ENCODE measurements around the gene BLOC1S3.

The BLOC1S3 gene

GRCh38 chr19:45217957-45218334 is 39.4 kb downstream of the BLOC1S3 start:
- no peaks in the 10 kb centered on the region for H3K79me2 ChIP-seq (ENCODE audit: insufficient read depth, low read length)

GRCh38 chr19:45218426-45218825 is 39.8 kb downstream of the BLOC1S3 start:
- Histone ChIP-seq H3K9me2 (replicated peaks; ENCODE audit: insufficient read depth, low read length) (no peaks in the 10 kb centered on the region), H3F3A (ENCODE audit: insufficient read depth) (no peaks in the 10 kb centered on the region), H4K20me1 (ENCODE audit: low read depth, low read length) (no peaks in the 10 kb centered on the region), H3K9me3 (ENCODE audit: insufficient read depth, low read length) (no peaks in the 10 kb centered on the region), H3K9ac (ENCODE audit: low read length) (no peak overlapping the region), H3K27me3 (ENCODE audit: low read length) (no peaks in the 10 kb centered on the region), H3K4me3 (ENCODE audit: insufficient read depth, low read length, poor library complexity, severe bottlenecking) (no peak overlapping the region), H3K79me2 (ENCODE audit: insufficient read depth, low read length) (no peaks in the 10 kb centered on the region), H3K36me3 (ENCODE audit: low read length) (no peaks in the 10 kb centered on the region), H3K4me2 (ENCODE audit: low read depth, low read length, poor library complexity, severe bottlenecking) (no peak overlapping the region), H2AFZ (ENCODE audit: low read depth, low read length, severe bottlenecking) (no peak overlapping the region), H3K27ac (ENCODE audit: low read depth, low read length) (no peak overlapping the region)
- TF ChIP-seq EZH2phosphoT487 (conservative IDR thresholded peaks at IDR 0.05; ENCODE audit: low read length) (no peak), CTCF (IDR thresholded peaks at IDR 0.05; ENCODE audit: insufficient read depth, low read length, poor library complexity, severe bottlenecking) (no peak)

More at GRCh38 chr19:45217957-45218334, 39.4 kb downstream of the BLOC1S3 start:
- H3K27ac ChIP-seq (ENCODE audit: low read depth, low read length), result no peak overlapping the region
- no peaks in the 10 kb centered on the region for H4K20me1 ChIP-seq (ENCODE audit: low read depth, low read length)
- no peak overlapping the region for H3K9ac ChIP-seq (ENCODE audit: low read length)
- TF ChIP-seq CTCF (IDR thresholded peaks at IDR 0.05; ENCODE audit: insufficient read depth, low read length, poor library complexity, severe bottlenecking) (no peak), EZH2phosphoT487 (conservative IDR thresholded peaks at IDR 0.05; ENCODE audit: low read length) (no peak)
- H3K36me3 ChIP-seq (ENCODE audit: low read length), result no peaks in the 10 kb centered on the region
- H3K9me3 ChIP-seq (ENCODE audit: insufficient read depth, low read length), result no peaks in the 10 kb centered on the region
- no peak overlapping the region for H2AFZ ChIP-seq (ENCODE audit: low read depth, low read length, severe bottlenecking)
- H3K27me3 ChIP-seq (ENCODE audit: low read length), result no peaks in the 10 kb centered on the region
- H3K4me3 ChIP-seq (ENCODE audit: insufficient read depth, low read length, poor library complexity, severe bottlenecking), result no peak overlapping the region
- H3K9me2 ChIP-seq (replicated peaks; ENCODE audit: insufficient read depth, low read length), result no peaks in the 10 kb centered on the region
- no peak overlapping the region for H3K4me2 ChIP-seq (ENCODE audit: low read depth, low read length, poor library complexity, severe bottlenecking)
- H3F3A ChIP-seq (ENCODE audit: insufficient read depth), result no peaks in the 10 kb centered on the region

GRCh38 chr19:45218911-45219743 is 40.5 kb downstream of the BLOC1S3 start:
- Histone ChIP-seq H4K20me1 (ENCODE audit: low read depth, low read length) (no peaks in the 10 kb centered on the region), H3K9me3 (ENCODE audit: insufficient read depth, low read length) (no peaks in the 10 kb centered on the region), H3F3A (ENCODE audit: insufficient read depth) (no peaks in the 10 kb centered on the region), H3K27me3 (ENCODE audit: low read length) (no peaks in the 10 kb centered on the region), H3K36me3 (ENCODE audit: low read length) (no peaks in the 10 kb centered on the region), H3K9ac (ENCODE audit: low read length) (no peak overlapping the region), H3K4me3 (ENCODE audit: insufficient read depth, low read length, poor library complexity, severe bottlenecking) (no peak overlapping the region), H3K4me2 (ENCODE audit: low read depth, low read length, poor library complexity, severe bottlenecking) (no peak overlapping the region), H3K27ac (ENCODE audit: low read depth, low read length) (no peak overlapping the region), H2AFZ (ENCODE audit: low read depth, low read length, severe bottlenecking) (no peak overlapping the region), H3K9me2 (replicated peaks; ENCODE audit: insufficient read depth, low read length) (no peaks in the 10 kb centered on the region), H3K79me2 (ENCODE audit: insufficient read depth, low read length) (no peaks in the 10 kb centered on the region)
- TF ChIP-seq CTCF (IDR thresholded peaks at IDR 0.05; ENCODE audit: insufficient read depth, low read length, poor library complexity, severe bottlenecking), result no peak
- TF ChIP-seq EZH2phosphoT487 (conservative IDR thresholded peaks at IDR 0.05; ENCODE audit: low read length), result no peak

All from SU-DHL-6 (cell line).